ENCODE measurements around the gene CCNL2. TPM values are rescaled to one million over a fixed set of nuclear protein-coding genes. Genes with fewer than 3 reads are reported as not detected.
"Not testable (repeated sequence)": the region's sequence is repeated elsewhere in the genome, so short reads cannot be mapped to it uniquely, and the experiment has no call there.

CCNL2 gene
- total RNA-seq (ENCODE audit: unreplicated experiment): 266 TPM
- long read RNA-seq, transcript CCNL2-201 (11 exons, 2,305 nt): major isoform, 12 of 49 reads
- long read RNA-seq, partial matches to known transcripts: 3 of 49 reads
- long read RNA-seq, other reads (novel, unspliced or antisense): 27 of 49 reads

DNA sequence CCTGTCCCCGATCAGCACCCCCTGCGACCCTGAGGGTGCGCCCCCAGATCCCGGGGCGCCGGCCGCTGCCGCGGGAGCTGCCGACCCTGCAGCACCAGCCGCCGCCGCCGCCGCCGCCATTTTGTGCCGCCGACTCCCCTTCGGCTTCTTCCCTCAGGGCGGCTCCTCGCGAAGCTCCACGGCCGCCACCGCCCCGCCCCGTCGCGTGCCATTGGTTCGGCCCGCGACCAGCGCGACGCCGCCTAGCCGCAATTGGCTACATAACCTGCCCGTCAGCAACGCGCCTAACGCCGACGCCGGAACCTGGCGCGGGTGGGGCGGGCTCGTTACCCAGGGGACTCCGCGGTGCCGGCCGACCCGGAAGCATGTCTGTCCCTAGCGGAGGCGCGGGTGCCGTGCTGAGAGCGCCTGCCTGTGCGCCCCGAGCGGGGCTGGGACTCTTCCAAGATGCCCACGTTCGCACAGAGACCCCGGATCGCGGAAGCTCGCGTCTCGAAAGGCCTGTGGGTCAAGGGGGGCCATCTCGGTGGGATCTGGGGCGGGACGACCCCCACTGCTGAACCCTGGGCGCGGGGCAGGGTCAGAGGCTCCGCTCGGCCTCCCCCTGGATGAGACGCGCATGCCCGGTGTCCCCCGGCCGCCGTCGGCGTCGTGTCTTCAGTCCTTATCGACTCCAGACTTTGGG is at the start of gene CCNL2:
CCNL2 (minus strand) TSS at position 149 of the 685 bp plus-strand sequence; CDS start at position 120, 29 bp downstream.
- peak within 1 kb of the TSS; percentile 98 for H3K4me3 Mint-ChIP-seq (ENCODE audit: unreplicated experiment)
- H3K27ac Mint-ChIP-seq (ENCODE audit: unreplicated experiment): peak within 1 kb of the TSS; percentile 91
- H3K4me1 Mint-ChIP-seq (ENCODE audit: unreplicated experiment): peaks cover 36% of the 10 kb centered on the region
- TF ChIP-seq, protein P1, sequence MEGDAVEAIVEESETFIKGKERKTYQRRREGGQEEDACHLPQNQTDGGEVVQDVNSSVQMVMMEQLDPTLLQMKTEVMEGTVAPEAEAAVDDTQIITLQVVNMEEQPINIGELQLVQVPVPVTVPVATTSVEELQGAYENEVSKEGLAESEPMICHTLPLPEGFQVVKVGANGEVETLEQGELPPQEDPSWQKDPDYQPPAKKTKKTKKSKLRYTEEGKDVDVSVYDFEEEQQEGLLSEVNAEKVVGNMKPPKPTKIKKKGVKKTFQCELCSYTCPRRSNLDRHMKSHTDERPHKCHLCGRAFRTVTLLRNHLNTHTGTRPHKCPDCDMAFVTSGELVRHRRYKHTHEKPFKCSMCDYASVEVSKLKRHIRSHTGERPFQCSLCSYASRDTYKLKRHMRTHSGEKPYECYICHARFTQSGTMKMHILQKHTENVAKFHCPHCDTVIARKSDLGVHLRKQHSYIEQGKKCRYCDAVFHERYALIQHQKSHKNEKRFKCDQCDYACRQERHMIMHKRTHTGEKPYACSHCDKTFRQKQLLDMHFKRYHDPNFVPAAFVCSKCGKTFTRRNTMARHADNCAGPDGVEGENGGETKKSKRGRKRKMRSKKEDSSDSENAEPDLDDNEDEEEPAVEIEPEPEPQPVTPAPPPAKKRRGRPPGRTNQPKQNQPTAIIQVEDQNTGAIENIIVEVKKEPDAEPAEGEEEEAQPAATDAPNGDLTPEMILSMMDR (IDR thresholded peaks at IDR 0.05; ENCODE audit: unreplicated experiment): peak; percentile 50
- DNase-seq (ENCODE audit: low spot score): peak; percentile 100
- H3K36me3 Mint-ChIP-seq (ENCODE audit: low read depth, unreplicated experiment): peaks cover 42% of the 10 kb centered on the region
- no peaks in the 10 kb centered on the region for H3K9me3 Mint-ChIP-seq (ENCODE audit: unreplicated experiment)
- peaks cover 11% of the 10 kb centered on the region for H3K27me3 Mint-ChIP-seq (ENCODE audit: unreplicated experiment)

DNA sequence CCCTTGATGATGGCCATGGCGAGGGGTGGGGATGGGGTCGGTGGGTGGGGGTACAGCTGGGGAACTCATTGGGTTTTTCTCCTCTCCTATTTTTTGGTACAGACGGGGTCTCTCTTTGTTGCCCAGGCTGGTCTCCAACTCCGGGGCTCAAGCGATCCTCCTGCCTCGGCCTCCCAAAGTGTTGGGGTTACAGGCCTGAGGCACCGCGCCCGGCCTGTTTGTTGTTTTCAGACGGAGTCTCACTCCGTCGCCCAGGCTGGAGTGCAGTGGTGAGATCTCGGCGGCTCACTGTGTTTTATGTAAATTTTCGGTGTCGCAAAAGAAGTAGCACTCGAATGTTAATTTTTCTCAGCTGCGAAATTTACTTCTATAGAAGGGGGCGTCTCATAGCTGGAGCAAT is 47.5 kb upstream of the CCNL2 start:
- not testable (repeated sequence) for DNase-seq (ENCODE audit: low spot score); H3K4me3 Mint-ChIP-seq (ENCODE audit: unreplicated experiment); H3K27me3 Mint-ChIP-seq (ENCODE audit: unreplicated experiment); H3K36me3 Mint-ChIP-seq (ENCODE audit: low read depth, unreplicated experiment); H3K9me3 Mint-ChIP-seq (ENCODE audit: unreplicated experiment); H3K27ac Mint-ChIP-seq (ENCODE audit: unreplicated experiment); H3K4me1 Mint-ChIP-seq (ENCODE audit: unreplicated experiment)

DNA sequence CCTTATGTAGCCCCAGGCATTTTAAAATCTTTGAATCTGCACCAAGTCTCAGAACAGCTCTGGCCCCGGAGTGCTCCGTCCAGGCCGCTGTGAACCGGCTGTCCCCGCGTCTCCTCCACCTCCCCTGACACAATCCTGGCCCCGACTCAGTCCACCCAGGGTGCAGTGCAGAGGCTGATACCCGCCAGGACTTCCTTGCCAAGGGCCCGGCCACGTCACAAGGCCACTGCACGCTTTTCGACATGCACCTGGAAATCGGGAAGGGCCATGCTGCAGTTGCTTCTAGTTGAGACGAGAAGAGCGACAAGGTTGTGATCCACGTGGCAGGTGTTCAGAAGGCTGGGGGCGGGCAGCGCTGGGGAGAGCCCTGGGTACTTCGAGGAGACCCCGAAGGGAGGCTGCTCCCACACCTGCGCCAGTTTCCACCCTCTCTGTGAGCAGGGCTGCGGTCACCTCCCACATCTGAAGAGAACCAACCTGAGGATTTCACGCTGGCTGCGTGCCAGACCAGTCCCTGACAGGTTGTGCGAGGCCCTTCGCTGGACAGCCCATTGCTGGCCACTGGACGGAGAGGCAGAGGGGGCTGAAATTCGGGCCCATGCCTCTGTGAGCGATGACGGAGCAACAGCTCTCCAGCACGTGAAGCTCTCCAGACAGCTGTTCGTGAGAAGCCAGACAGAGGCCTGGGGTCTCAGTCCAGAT is 43.1 kb upstream of the CCNL2 start:
- Mint-ChIP-seq H3K27me3 (ENCODE audit: unreplicated experiment) (no peaks in the 10 kb centered on the region), H3K27ac (ENCODE audit: unreplicated experiment) (no peak overlapping the region)

DNA sequence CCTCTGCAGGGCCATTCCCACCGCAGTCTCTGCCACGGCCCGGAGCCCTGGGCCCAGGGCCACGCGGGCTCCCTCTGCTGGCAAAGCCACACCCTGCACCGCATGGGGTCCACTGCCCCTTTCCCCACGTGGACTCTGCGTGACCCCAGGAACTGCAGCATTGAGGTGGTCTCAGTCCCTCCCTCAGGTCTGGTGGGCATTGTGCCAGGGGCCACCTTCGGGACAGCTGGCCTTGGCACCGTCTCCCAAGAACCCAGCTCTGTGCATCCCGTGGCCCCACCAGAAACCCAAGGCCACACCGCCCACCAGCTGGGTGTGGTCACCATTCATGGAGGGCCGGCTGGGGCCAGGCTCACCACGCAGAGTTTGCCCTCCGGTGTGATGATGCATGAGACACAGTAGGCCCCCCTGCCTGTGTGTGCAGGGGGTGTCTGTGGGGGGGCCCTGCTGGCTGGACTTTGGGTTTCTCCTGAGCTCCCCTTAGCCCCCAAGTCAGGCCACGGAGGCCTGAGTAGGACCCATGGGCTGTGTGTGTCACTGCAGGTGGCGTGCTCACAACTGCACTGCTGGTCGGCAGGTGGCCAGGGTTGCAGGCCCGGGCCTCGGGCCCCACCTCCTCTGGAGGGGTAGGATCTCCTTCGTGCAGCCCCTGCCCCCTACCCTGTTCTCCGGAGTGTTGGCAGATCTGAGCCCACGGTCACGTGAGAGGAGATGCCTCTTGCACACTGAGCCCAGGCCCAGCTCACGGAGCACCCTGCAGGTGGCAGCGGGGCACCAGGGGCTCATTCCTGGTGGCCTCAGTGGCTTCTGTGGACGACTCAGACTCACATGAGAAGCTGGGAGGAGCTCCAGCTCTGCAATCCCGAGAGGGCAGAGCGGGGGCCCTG is 42.1 kb upstream of the CCNL2 start:
- TF ChIP-seq, protein P1 (IDR thresholded peaks at IDR 0.05; ENCODE audit: unreplicated experiment): peak; percentile 77
- Mint-ChIP-seq H3K27me3 (ENCODE audit: unreplicated experiment) (no peaks in the 10 kb centered on the region), H3K4me1 (ENCODE audit: unreplicated experiment) (no peaks in the 10 kb centered on the region), H3K4me3 (ENCODE audit: unreplicated experiment) (no peak overlapping the region), H3K36me3 (ENCODE audit: low read depth, unreplicated experiment) (peaks cover 4% of the 10 kb centered on the region), H3K9me3 (ENCODE audit: unreplicated experiment) (no peaks in the 10 kb centered on the region), H3K27ac (ENCODE audit: unreplicated experiment) (no peak overlapping the region)
- peak; percentile 76 for DNase-seq (ENCODE audit: low spot score)

More for the DNA sequence above, 43.1 kb upstream of the CCNL2 start:
- no peaks in the 10 kb centered on the region for H3K9me3 Mint-ChIP-seq (ENCODE audit: unreplicated experiment)
- DNase-seq (ENCODE audit: low spot score): no peak
- H3K4me3 Mint-ChIP-seq (ENCODE audit: unreplicated experiment): no peak overlapping the region
- TF ChIP-seq, protein P1 (IDR thresholded peaks at IDR 0.05; ENCODE audit: unreplicated experiment): no peak
- H3K36me3 Mint-ChIP-seq (ENCODE audit: low read depth, unreplicated experiment): peaks cover 4% of the 10 kb centered on the region
- no peaks in the 10 kb centered on the region for H3K4me1 Mint-ChIP-seq (ENCODE audit: unreplicated experiment)
